Coronary artery (tissue), 2 donors: ENCODE results near the gene TTC39B.

Source experiments
- DNase-seq: peaks from one replicate; pipeline ENCODE4 v3.0.0-alpha.2; 2017; ENCODE audit warnings: low spot score
- H3K27ac ChIP-seq, 2 donors: fragments of 200-600 bp; sonication (generic); one replicate each; pipeline ENCODE4 v1.5.1; 2016 to 2019
- H3K4me3 ChIP-seq: fragments of 200-600 bp; sonication (generic); 2 replicates; pipeline ENCODE4 v1.5.1; 2016; ENCODE audit warnings: mild to moderate bottlenecking, moderate library complexity
- CTCF ChIP-seq: fragments of 200-600 bp; sonication (generic); IDR thresholded peaks from one replicate; pipeline ENCODE4 v1.5.1; 2019; ENCODE audit warnings: antibody characterized with exemption

Gene TTC39B

GRCh38 chr9:15306757-15307522, at the start of gene TTC39B:
Gene TTC39B, minus strand, starts transcription at chr9:15307216. Its CDS starts 91 bp downstream, at chr9:15307125.
- TF ChIP-seq CTCF = no peak
- peak within 1 kb of the TSS; percentile 88 to 92 for H3K27ac ChIP-seq
- H3K4me3 ChIP-seq = peak within 1 kb of the TSS; percentile 96
- peak; percentile 95 for DNase-seq

GRCh38 chr9:15355669-15356068, 48.7 kb upstream of the TTC39B start:
- Histone ChIP-seq H3K27ac (no peak overlapping the region), H3K4me3 (no peak overlapping the region)
- TF ChIP-seq CTCF = no peak
- no peak for DNase-seq

- no peak for DNase-seq
- TF ChIP-seq CTCF = no peak
- Histone ChIP-seq H3K27ac (no peak overlapping the region), H3K4me3 (no peak overlapping the region)
Measured at GRCh38 chr9:15354713-15355112, 47.7 kb upstream of the TTC39B start.

GRCh38 chr9:15353892-15354291, 46.9 kb upstream of the TTC39B start:
- DNase-seq = no peak
- TF ChIP-seq CTCF = no peak
- no peak overlapping the region for H3K27ac ChIP-seq
- no peak overlapping the region for H3K4me3 ChIP-seq

- no peak overlapping the region for H3K27ac ChIP-seq
- DNase-seq = no peak
- no peak for TF ChIP-seq CTCF
- no peak overlapping the region for H3K4me3 ChIP-seq
Measured at GRCh38 chr9:15352306-15352705, 45.3 kb upstream of the TTC39B start.

GRCh38 chr9:15349892-15350761, 43.1 kb upstream of the TTC39B start:
- TF ChIP-seq CTCF = no peak
- no peak for DNase-seq
- H3K27ac ChIP-seq = no peak overlapping the region
- no peak overlapping the region for H3K4me3 ChIP-seq
